WTC11 (cell line): Measurements from ENCODE around the gene TRAF2. TPM values are rescaled to one million over a fixed set of nuclear protein-coding genes. Genes with fewer than 3 reads are reported as not detected.
A peak's percentile ranks its signal among the peaks of the same experiment; 100 is the strongest.
"Not testable (repeated sequence)": the region's sequence is repeated elsewhere in the genome, so short reads cannot be mapped to it uniquely, and the experiment has no call there.

ENCODE experiments used
- ATAC-seq: fragments of 200-7000 bp; cut with Tn5 transposase; 2 replicates; pipeline ENCODE4 v1.10.0; 2021; ENCODE audit warnings: mild to moderate bottlenecking, moderate library complexity
- CTCF ChIA-PET: fragments of 300-600 bp; sonication (Branson Sonifier 250); formaldehyde crosslinking; loops from one replicate; lab custom pipeline; 2021; ENCODE audit warnings: antibody characterized with exemption; lab: Charles Lee
- POLR2A ChIA-PET: fragments of 350-600 bp; sonication (Branson Sonifier 250); formaldehyde crosslinking; loops from one replicate; lab custom pipeline; 2021; ENCODE audit warnings: antibody characterized with exemption; lab: Charles Lee
- DNase-seq: peaks from one replicate; pipeline ENCODE4 v3.0.0; 2021; ENCODE audit warnings: low spot score
- H3K27ac Mint-ChIP-seq: 2 replicates; pipeline ENCODE4 v1.8.0; 2021; ENCODE audit warnings: mixed read lengths
- H3K27me3 Mint-ChIP-seq: 2 replicates; pipeline ENCODE4 v1.8.0; 2021; ENCODE audit warnings: low read depth, mild to moderate bottlenecking, moderate library complexity, mixed read lengths
- H3K36me3 Mint-ChIP-seq: 2 replicates; pipeline ENCODE4 v1.8.0; 2021; ENCODE audit warnings: mixed read lengths
- H3K4me1 Mint-ChIP-seq: 2 replicates; pipeline ENCODE4 v1.8.0; 2022; ENCODE audit warnings: mixed read lengths
- H3K4me3 Mint-ChIP-seq: 2 replicates; pipeline ENCODE4 v1.8.0; 2021; ENCODE audit warnings: mild to moderate bottlenecking, moderate library complexity, mixed read lengths
- H3K9me3 Mint-ChIP-seq: 2 replicates; pipeline ENCODE4 v1.8.0; 2021; ENCODE audit warnings: mixed read lengths
- ARID4B ChIP-seq: sonication (generic); formaldehyde crosslinking; IDR thresholded peaks from 2 replicates; pipeline ENCODE4 v1.8.0; 2023; ENCODE audit warnings: missing genetic modification reagents, mild to moderate bottlenecking, borderline replicate concordance
- EMX1 ChIP-seq: fragments of 250-450 bp; sonication (Bioruptor Pico); IDR thresholded peaks from 2 replicates; pipeline ENCODE4 v1.8.0; 2021; ENCODE audit warnings: mild to moderate bottlenecking
- GABPB1 ChIP-seq: sonication (generic); formaldehyde crosslinking; IDR thresholded peaks from 2 replicates; pipeline ENCODE4 v1.8.1; 2023; ENCODE audit warnings: mild to moderate bottlenecking, missing genetic modification reagents
- HMGXB4 ChIP-seq: sonication (generic); formaldehyde crosslinking; IDR thresholded peaks from 2 replicates; pipeline ENCODE4 v1.8.1; 2023; ENCODE audit warnings: mild to moderate bottlenecking, moderate library complexity, missing genetic modification reagents
- PRDM15 ChIP-seq: sonication (generic); formaldehyde crosslinking; IDR thresholded peaks from 2 replicates; pipeline ENCODE4 v1.8.0; 2022; ENCODE audit warnings: missing genetic modification reagents
- SMAD4 ChIP-seq: sonication (generic); formaldehyde crosslinking; IDR thresholded peaks from 2 replicates; pipeline ENCODE4 v1.8.0; 2022; ENCODE audit warnings: mild to moderate bottlenecking, missing genetic modification reagents
- ZBTB21 ChIP-seq: sonication (generic); formaldehyde crosslinking; IDR thresholded peaks from 2 replicates; pipeline ENCODE4 v1.8.1; 2023; ENCODE audit warnings: mild to moderate bottlenecking, missing genetic modification reagents, borderline replicate concordance
- ZBTB43 ChIP-seq: sonication (generic); formaldehyde crosslinking; IDR thresholded peaks from 2 replicates; pipeline ENCODE4 v1.8.1; 2023; ENCODE audit warnings: mild to moderate bottlenecking, missing genetic modification reagents
- ZMAT4 ChIP-seq: fragments of 250-450 bp; sonication (Bioruptor Pico); IDR thresholded peaks from 2 replicates; pipeline ENCODE4 v1.9.0; 2021; ENCODE audit warnings: mild to moderate bottlenecking
- ZNF263 ChIP-seq: sonication (generic); formaldehyde crosslinking; IDR thresholded peaks from 2 replicates; pipeline ENCODE4 v1.8.1; 2022; ENCODE audit warnings: low read depth, mild to moderate bottlenecking, moderate library complexity, missing genetic modification reagents
- ZNF416 ChIP-seq: fragments of 250-450 bp; sonication (Bioruptor Pico); IDR thresholded peaks from 2 replicates; pipeline ENCODE4 v1.9.0; 2021; ENCODE audit warnings: mild to moderate bottlenecking, inconsistent platforms
- total RNA-seq: library from RNA; stranded (reverse); gene quantifications from 3 replicates; pipeline ENCODE4 v1.2.3, GENCODE V29; 2021

Gene TRAF2
- total RNA-seq, 1 experiment from 2014 or later: 55.0 TPM

- DNase-seq (no peak), ATAC-seq (no peak)
- H3K36me3 Mint-ChIP-seq: no peaks in the 10 kb centered on the region
- no peak for TF ChIP-seq ZNF263
- no peak for TF ChIP-seq PRDM15
- no peak for TF ChIP-seq ZBTB43
- no peak for TF ChIP-seq EMX1 (CRISPR knock-in tag)
- TF ChIP-seq SMAD4 (CRISPR knock-in tag): no peak
- no peak for TF ChIP-seq ZMAT4 (CRISPR knock-in tag)
- TF ChIP-seq GABPB1 (CRISPR knock-in tag): peak; percentile 78
- no peak for TF ChIP-seq ZNF416 (CRISPR knock-in tag)
- H3K4me3 Mint-ChIP-seq: no peak overlapping the region
- H3K27ac Mint-ChIP-seq: no peak overlapping the region
- POLR2A ChIA-PET: no interaction called here
- H3K4me1 Mint-ChIP-seq: peaks cover 7% of the 10 kb centered on the region
- CTCF ChIA-PET: interaction anchor here (0.7 to 1.3 kb wide), 4 partner anchors 36 to 186 kb away, joined by 3 to 6 read pairs (median 4); no protein-coding TSS in a partner anchor
- H3K9me3 Mint-ChIP-seq: no peaks in the 10 kb centered on the region
- peaks cover 8% of the 10 kb centered on the region for H3K27me3 Mint-ChIP-seq
Observed at GRCh38 chr9:136882109-136882946, 4.0 kb upstream of the TRAF2 start.

- H3K27ac Mint-ChIP-seq, DNase-seq, POLR2A ChIA-PET, H3K4me1 Mint-ChIP-seq, H3K4me3 Mint-ChIP-seq, H3K9me3 Mint-ChIP-seq, CTCF ChIA-PET, H3K36me3 Mint-ChIP-seq, ATAC-seq, H3K27me3 Mint-ChIP-seq: not testable (repeated sequence)
Observed at GRCh38 chr9:136882947-136883283, 3.4 kb upstream of the TRAF2 start.

- H3K27ac Mint-ChIP-seq, H3K4me3 Mint-ChIP-seq, H3K36me3 Mint-ChIP-seq, DNase-seq, H3K4me1 Mint-ChIP-seq, POLR2A ChIA-PET, ATAC-seq, H3K9me3 Mint-ChIP-seq, CTCF ChIA-PET, H3K27me3 Mint-ChIP-seq: not testable (repeated sequence)
Observed at GRCh38 chr9:136883670-136884069, 2.6 kb upstream of the TRAF2 start.

- Mint-ChIP-seq H3K27me3 (no peaks in the 10 kb centered on the region), H3K4me3 (peak overlapping the region; percentile 75), H3K27ac (peak overlapping the region; percentile 60; the same call in 1 of the 2 replicates), H3K36me3 (no peaks in the 10 kb centered on the region), H3K9me3 (no peaks in the 10 kb centered on the region), H3K4me1 (peaks cover 9% of the 10 kb centered on the region)
- POLR2A ChIA-PET: interaction anchor here (1.3 kb wide), 1 partner anchor 40 kb away, joined by 4 read pairs; no protein-coding TSS in a partner anchor
- peak; percentile 70 for DNase-seq
- CTCF ChIA-PET: interaction anchor here (0.5 to 2.9 kb wide), 9 partner anchors 40 to 264 kb away, joined by 3 to 16 read pairs (median 4); partner anchors contain the start of gene AJM1
- ATAC-seq: peak; percentile 42
- TF ChIP-seq ZBTB21 (CRISPR knock-in tag) (no peak), HMGXB4 (CRISPR knock-in tag) (peak; percentile 68; the same call in 1 of the 2 replicates), ARID4B (0 out of 2 replicates have a peak, but pooled peaks have one; percentile 17)
Observed at GRCh38 chr9:136886610-136887597, 588 bp downstream of the TRAF2 start.
